CD4-positive, alpha-beta T cell (primary cell): ENCODE measurements around the gene USP27X. TPM values are rescaled to one million over a fixed set of nuclear protein-coding genes. Genes with fewer than 3 reads are reported as not detected.

ENCODE experiments used
- ATAC-seq: fragments of 200-7000 bp; cut with Tn5 transposase; one replicate; pipeline ENCODE4 v1.10.0; 2022; ENCODE audit warnings: mild to moderate bottlenecking; ENCODE audit not compliant: poor library complexity
- CTCF ChIA-PET: fragments of 350-600 bp; sonication (Branson Sonifier 250); formaldehyde crosslinking; loops from one replicate; lab custom pipeline; 2021; ENCODE audit warnings: antibody characterized with exemption, inconsistent platforms; lab: Charles Lee
- POLR2A ChIA-PET: fragments of 350-600 bp; sonication (Branson Sonifier 250); formaldehyde crosslinking; loops from one replicate; lab custom pipeline; 2021; ENCODE audit warnings: antibody characterized with exemption, inconsistent platforms; lab: Charles Lee
- DNase-seq, 14 experiments: peaks; one replicate each; pipeline ENCODE4 v3.0.0-alpha.2; 2013 to 2020; ENCODE audit warnings: mixed read lengths in 2 of 14
- H3K27ac ChIP-seq, 2 donors: one replicate each; pipeline versions ENCODE4 v1.5.1 to v1.7.0; 2013; ENCODE audit warnings: low read length in 2 of 2, low read depth in 1 of 2, mild to moderate bottlenecking in 1 of 2
- H3K27me3 ChIP-seq, 2 experiments: 1 replicate in 1 of 2; 2 replicates in 1 of 2; pipeline versions ENCODE4 v1.6.1 to v1.7.0; 2013; ENCODE audit warnings: low read length in 2 of 2, control low read depth in 1 of 2, mild to moderate bottlenecking in 1 of 2, moderate library complexity in 1 of 2; ENCODE audit not compliant: insufficient read depth in 2 of 2, control insufficient read depth in 1 of 2
- H3K36me3 ChIP-seq: one replicate; pipeline ENCODE4 v1.6.1; 2013; ENCODE audit warnings: low read length, control low read depth; ENCODE audit not compliant: insufficient read depth
- H3K4me1 ChIP-seq: one replicate; pipeline ENCODE4 v1.6.1; 2013; ENCODE audit warnings: low read length, control low read depth; ENCODE audit not compliant: insufficient read depth
- H3K4me3 ChIP-seq: one replicate; pipeline ENCODE4 v1.5.1; 2013; ENCODE audit warnings: mild to moderate bottlenecking, low read length, moderate library complexity
- H3K9me3 ChIP-seq, 2 experiments: 1 replicate in 1 of 2; 2 replicates in 1 of 2; pipeline versions ENCODE4 v1.6.1 to v1.7.0; 2013; ENCODE audit warnings: low read length in 2 of 2, mild to moderate bottlenecking in 2 of 2, control low read depth in 1 of 2, moderate library complexity in 1 of 2; ENCODE audit not compliant: control insufficient read depth in 1 of 2, insufficient read depth in 1 of 2
- H3K27ac Mint-ChIP-seq: one replicate; pipeline ENCODE4 v1.8.0; 2020; ENCODE audit warnings: mixed read lengths
- H3K27me3 Mint-ChIP-seq: one replicate; pipeline ENCODE4 v1.8.0; 2021; ENCODE audit warnings: mixed read lengths
- H3K36me3 Mint-ChIP-seq: one replicate; pipeline ENCODE4 v1.8.0; 2021; ENCODE audit warnings: low read depth, mixed read lengths
- H3K4me1 Mint-ChIP-seq: one replicate; pipeline ENCODE4 v1.8.0; 2021; ENCODE audit warnings: low read depth, mixed read lengths
- H3K4me3 Mint-ChIP-seq: one replicate; pipeline ENCODE4 v1.8.0; 2020; ENCODE audit warnings: mild to moderate bottlenecking, mixed read lengths
- H3K9me3 Mint-ChIP-seq: one replicate; pipeline ENCODE4 v1.8.0; 2020; ENCODE audit warnings: mixed read lengths
- intact Hi-C, 2 experiments: fragments of 100-400 bp; cut with DNase I in 1 of 2; cut with micrococcal nuclease in 1 of 2; formaldehyde crosslinking; loops; one replicate each; pipeline versions ENCODE4 v1.15.1 to v1.9.0; 2023 to 2025; cut with DNase I, micrococcal nuclease
- total RNA-seq, 174 experiments: library from RNA in 2 of 174; stranded (reverse) in 2 of 174; gene quantifications; one replicate each; pipeline ENCODE4 v1.2.3 and lab custom pipeline; 2021 to 2026
- TF ChIP-seq, protein P1 (sequence below): fragments of 200-600 bp; IDR thresholded peaks from one replicate; pipeline ENCODE4 v1.8.0; 2022; ENCODE audit warnings: antibody characterized with exemption, mild to moderate bottlenecking

Gene USP27X
- total RNA-seq, 2 experiments from 2014 or later, result 2.7 to 3.2 TPM

DNA sequence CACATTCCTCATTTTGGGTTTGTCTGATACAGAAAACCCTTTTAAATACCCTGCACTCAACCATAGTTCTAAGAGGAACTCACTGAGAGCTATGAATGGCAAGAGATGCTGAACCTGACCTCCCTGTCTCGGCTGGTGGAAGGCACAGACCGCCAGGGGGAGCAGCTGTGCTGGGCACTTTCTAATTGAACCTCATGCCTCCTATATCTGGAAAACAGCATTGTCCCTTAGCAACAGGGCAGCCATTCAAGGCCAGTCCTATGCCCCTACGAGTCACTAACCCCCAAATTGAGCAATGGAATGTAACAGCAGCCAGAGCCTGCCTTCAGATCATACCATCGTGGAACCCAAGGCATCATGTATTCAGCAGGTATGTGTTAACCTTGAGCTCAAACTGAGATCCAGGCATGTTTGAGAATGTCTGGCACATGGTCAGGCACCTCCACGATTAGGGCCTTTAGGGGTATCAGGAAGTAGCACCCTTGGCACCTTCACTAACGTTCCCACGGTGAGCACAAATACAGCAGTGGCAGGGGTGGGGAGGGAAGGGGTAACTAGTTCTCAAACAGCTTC is 5.1 kb downstream of the USP27X start:
- ATAC-seq (no peak), DNase-seq (peak; percentile 18 to 72 (median 45))
- no peaks in the 10 kb centered on the region for H3K36me3 ChIP-seq
- Mint-ChIP-seq H3K36me3 (peaks cover 4% of the 10 kb centered on the region), H3K27ac (no peak overlapping the region), H3K4me3 (peak overlapping the region; percentile 62), H3K27me3 (no peaks in the 10 kb centered on the region), H3K9me3 (no peaks in the 10 kb centered on the region), H3K4me1 (peaks cover 19% of the 10 kb centered on the region)
- intact Hi-C loops, result loop anchor here in 1 of 2 experiments (2.0 kb wide), 1 partner anchor 32 kb away; no protein-coding TSS in a partner anchor
- H3K4me1 ChIP-seq, result peaks cover 21% of the 10 kb centered on the region
- ChIA-PET POLR2A (interaction anchor here (1.0 kb wide), 1 partner anchor 321 kb away, joined by 3 read pairs; no protein-coding TSS in a partner anchor), CTCF (interaction anchor here (0.5 to 1.4 kb wide), 5 partner anchors 10 to 151 kb away, joined by 3 to 12 read pairs (median 7); partner anchors contain the start of gene CLCN5)
- no peak overlapping the region for H3K27ac ChIP-seq
- H3K4me3 ChIP-seq, result no peak overlapping the region
- TF ChIP-seq, protein P1, sequence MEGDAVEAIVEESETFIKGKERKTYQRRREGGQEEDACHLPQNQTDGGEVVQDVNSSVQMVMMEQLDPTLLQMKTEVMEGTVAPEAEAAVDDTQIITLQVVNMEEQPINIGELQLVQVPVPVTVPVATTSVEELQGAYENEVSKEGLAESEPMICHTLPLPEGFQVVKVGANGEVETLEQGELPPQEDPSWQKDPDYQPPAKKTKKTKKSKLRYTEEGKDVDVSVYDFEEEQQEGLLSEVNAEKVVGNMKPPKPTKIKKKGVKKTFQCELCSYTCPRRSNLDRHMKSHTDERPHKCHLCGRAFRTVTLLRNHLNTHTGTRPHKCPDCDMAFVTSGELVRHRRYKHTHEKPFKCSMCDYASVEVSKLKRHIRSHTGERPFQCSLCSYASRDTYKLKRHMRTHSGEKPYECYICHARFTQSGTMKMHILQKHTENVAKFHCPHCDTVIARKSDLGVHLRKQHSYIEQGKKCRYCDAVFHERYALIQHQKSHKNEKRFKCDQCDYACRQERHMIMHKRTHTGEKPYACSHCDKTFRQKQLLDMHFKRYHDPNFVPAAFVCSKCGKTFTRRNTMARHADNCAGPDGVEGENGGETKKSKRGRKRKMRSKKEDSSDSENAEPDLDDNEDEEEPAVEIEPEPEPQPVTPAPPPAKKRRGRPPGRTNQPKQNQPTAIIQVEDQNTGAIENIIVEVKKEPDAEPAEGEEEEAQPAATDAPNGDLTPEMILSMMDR, result peak; percentile 54
- H3K27me3 ChIP-seq, result no peaks in the 10 kb centered on the region
- H3K9me3 ChIP-seq, result no peaks in the 10 kb centered on the region

DNA sequence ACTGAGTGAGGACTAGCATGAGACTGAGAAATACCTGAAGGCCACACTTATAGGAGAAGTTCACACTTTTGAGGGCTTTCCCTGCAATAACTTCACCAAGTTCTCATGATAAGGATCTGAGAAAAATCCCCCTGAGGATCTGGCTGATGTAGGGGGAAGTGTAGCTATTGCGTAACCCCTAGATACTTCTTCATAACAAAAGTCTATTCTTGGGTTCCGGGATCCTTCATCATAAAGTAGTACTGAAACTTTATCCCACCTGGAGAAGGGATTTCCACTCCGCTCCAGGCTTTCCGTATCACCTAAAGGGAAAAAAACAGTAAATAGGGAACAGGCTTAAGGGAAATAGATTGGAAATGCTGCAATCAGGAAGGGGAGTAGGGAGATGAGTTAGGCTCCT is 13.3 kb downstream of the USP27X start:
- ChIA-PET CTCF (no interaction called here), POLR2A (no interaction called here)
- Histone ChIP-seq H3K27ac (no peak overlapping the region), H3K4me1 (no peaks in the 10 kb centered on the region), H3K9me3 (peaks cover 0 to 6% of the 10 kb centered on the region in 2 experiments), H3K36me3 (no peaks in the 10 kb centered on the region), H3K27me3 (no peaks in the 10 kb centered on the region), H3K4me3 (no peak overlapping the region)
- DNase-seq, result no peak
- no peak overlapping the region for H3K4me3 Mint-ChIP-seq
- no peaks in the 10 kb centered on the region for H3K4me1 Mint-ChIP-seq
- peaks cover 15% of the 10 kb centered on the region for H3K27me3 Mint-ChIP-seq
- no peaks in the 10 kb centered on the region for H3K36me3 Mint-ChIP-seq
- no peak for ATAC-seq
- intact Hi-C loops, result no loop called here
- H3K27ac Mint-ChIP-seq, result no peak overlapping the region
- H3K9me3 Mint-ChIP-seq, result peaks cover 4% of the 10 kb centered on the region
- TF ChIP-seq, protein P1, result no peak

DNA sequence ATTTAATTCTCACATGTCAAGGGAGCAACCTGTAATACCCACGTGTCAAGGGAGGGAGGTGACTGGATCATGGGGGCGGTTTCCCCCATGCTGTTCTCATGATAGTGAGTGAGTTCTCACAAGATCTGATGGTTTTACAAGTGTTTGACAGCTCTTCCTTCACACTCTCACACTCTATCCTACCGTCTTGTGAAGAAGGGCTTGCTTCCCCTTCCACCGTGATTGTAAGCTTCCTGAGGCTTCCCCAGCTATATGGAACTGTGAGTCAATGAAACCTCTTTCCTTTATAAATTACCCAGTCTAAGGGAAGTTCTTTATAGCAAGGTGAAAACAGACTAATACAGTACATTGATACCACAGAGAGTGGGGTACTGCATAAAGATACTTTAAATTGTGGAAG is 17.7 kb downstream of the USP27X start:
- TF ChIP-seq, protein P1, result no peak
- ChIA-PET POLR2A (no interaction called here), CTCF (no interaction called here)
- no peak overlapping the region for H3K4me3 Mint-ChIP-seq
- Histone ChIP-seq H3K4me3 (no peak overlapping the region), H3K27ac (no peak overlapping the region), H3K9me3 (peaks cover 6 to 7% of the 10 kb centered on the region in 2 experiments), H3K27me3 (no peaks in the 10 kb centered on the region), H3K4me1 (no peaks in the 10 kb centered on the region), H3K36me3 (no peaks in the 10 kb centered on the region)
- no peaks in the 10 kb centered on the region for H3K36me3 Mint-ChIP-seq
- intact Hi-C loops, result no loop called here
- DNase-seq (no peak), ATAC-seq (no peak)
- H3K27ac Mint-ChIP-seq, result no peak overlapping the region
- no peaks in the 10 kb centered on the region for H3K4me1 Mint-ChIP-seq
- H3K27me3 Mint-ChIP-seq, result peaks cover 33% of the 10 kb centered on the region
- peaks cover 4% of the 10 kb centered on the region for H3K9me3 Mint-ChIP-seq
